PC-9 (cell line): Measurements from ENCODE around the gene TIAM2.

ENCODE experiments used
- EZH2 ChIP-seq: fragments of 200-600 bp; sonication (generic); IDR thresholded peaks from 2 replicates; pipeline ENCODE4 v1.8.0; 2017; ENCODE audit warnings: antibody characterized with exemption, low read depth
- TF ChIP-seq, protein P1 (sequence below): fragments of 200-600 bp; sonication (generic); conservative IDR thresholded peaks from 2 replicates; pipeline ENCODE4 v1.6.1; 2017; ENCODE audit warnings: mixed run types, antibody characterized with exemption, mild to moderate bottlenecking, moderate library complexity

DNA sequence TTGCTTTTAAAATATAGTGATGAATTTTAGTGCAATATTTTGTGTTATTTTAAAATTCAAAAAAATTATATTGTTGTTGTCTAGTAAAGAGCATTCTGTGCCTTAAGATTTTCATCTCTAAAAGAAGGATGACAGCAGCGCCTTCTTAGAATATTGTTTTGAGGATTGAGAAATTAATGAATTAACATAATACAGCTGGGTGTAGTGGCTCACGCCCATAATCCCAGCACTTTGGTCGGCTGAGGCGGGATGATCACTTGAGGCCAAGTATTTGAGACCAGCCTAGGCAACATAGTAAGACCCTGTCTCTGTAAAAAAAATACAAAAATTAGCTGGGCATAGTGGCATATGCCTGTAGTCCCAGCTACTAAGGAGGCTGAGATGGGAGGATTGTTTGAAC is 6.8 kb downstream of the TIAM2 start:
- TF ChIP-seq, protein P1, sequence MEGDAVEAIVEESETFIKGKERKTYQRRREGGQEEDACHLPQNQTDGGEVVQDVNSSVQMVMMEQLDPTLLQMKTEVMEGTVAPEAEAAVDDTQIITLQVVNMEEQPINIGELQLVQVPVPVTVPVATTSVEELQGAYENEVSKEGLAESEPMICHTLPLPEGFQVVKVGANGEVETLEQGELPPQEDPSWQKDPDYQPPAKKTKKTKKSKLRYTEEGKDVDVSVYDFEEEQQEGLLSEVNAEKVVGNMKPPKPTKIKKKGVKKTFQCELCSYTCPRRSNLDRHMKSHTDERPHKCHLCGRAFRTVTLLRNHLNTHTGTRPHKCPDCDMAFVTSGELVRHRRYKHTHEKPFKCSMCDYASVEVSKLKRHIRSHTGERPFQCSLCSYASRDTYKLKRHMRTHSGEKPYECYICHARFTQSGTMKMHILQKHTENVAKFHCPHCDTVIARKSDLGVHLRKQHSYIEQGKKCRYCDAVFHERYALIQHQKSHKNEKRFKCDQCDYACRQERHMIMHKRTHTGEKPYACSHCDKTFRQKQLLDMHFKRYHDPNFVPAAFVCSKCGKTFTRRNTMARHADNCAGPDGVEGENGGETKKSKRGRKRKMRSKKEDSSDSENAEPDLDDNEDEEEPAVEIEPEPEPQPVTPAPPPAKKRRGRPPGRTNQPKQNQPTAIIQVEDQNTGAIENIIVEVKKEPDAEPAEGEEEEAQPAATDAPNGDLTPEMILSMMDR: no peak
- TF ChIP-seq EZH2: no peak
